OCI-LY3 (cell line): ENCODE measurements around the gene TRIO.

Experiments used
- H2AFZ ChIP-seq: fragments of 200-600, 300-600 bp; shearing (Covaris generic); 2 replicates; pipeline ENCODE4 v1.6.0; 2014; ENCODE audit warnings: antibody characterized with exemption, low read depth, low read length
- H3K27ac ChIP-seq: fragments of 200-600, 300-600 bp; sonication (generic); 2 replicates; pipeline ENCODE4 v1.5.1; 2014; ENCODE audit warnings: mild to moderate bottlenecking, low read length, moderate library complexity, mixed read lengths
- H3K27me3 ChIP-seq: fragments of 200-600, 300-600 bp; sonication (generic); 2 replicates; pipeline ENCODE4 v1.6.1; 2014; ENCODE audit warnings: low read depth, low read length, mixed read lengths
- H3K36me3 ChIP-seq: fragments of 200-600, 300-600 bp; sonication (generic); replicated peaks from 2 replicates; pipeline ENCODE3; 2014; ENCODE audit warnings: low read depth, low read length, mixed read lengths
- H3K4me1 ChIP-seq: fragments of 300-600, 200-600 bp; sonication (generic); 2 replicates; pipeline ENCODE4 v1.6.1; 2014; ENCODE audit warnings: low read length, mixed read lengths
- H3K4me2 ChIP-seq: fragments of 200-600, 300-600 bp; sonication (generic); 2 replicates; pipeline ENCODE4 v1.6.1; 2014; ENCODE audit warnings: low read length, mixed read lengths
- H3K4me3 ChIP-seq: fragments of 300-600, 200-600 bp; sonication (generic); 2 replicates; pipeline ENCODE4 v1.5.1; 2014; ENCODE audit warnings: antibody characterized with exemption, mild to moderate bottlenecking, low read length, moderate library complexity
- H3K79me2 ChIP-seq: fragments of 300-600, 200-600 bp; shearing (Covaris generic); 2 replicates; pipeline ENCODE4 v1.6.1; 2014; ENCODE audit warnings: mild to moderate bottlenecking, low read length, mixed read lengths
- H3K9ac ChIP-seq: fragments of 300-600, 200-600 bp; shearing (Covaris generic); 2 replicates; pipeline ENCODE4 v1.6.0; 2014; ENCODE audit warnings: mild to moderate bottlenecking, low read length, moderate library complexity
- H3K9me3 ChIP-seq: fragments of 200-600, 300-600 bp; shearing (Covaris generic); 2 replicates; pipeline ENCODE4 v1.6.1; 2014; ENCODE audit warnings: low read length, mixed read lengths; ENCODE audit not compliant: insufficient read depth
- H4K20me1 ChIP-seq: fragments of 200-600, 300-600 bp; sonication (generic); 2 replicates; pipeline ENCODE4 v1.6.1; 2016; ENCODE audit warnings: low read length, mixed read lengths; ENCODE audit not compliant: insufficient read depth
- CTCF ChIP-seq: fragments of 200-600, 300-600 bp; sonication (generic); IDR thresholded peaks from 2 replicates; pipeline ENCODE4 v1.5.1; 2014; ENCODE audit warnings: antibody characterized with exemption, low read length, low read depth
- EZH2phosphoT487 ChIP-seq: fragments of 200-600 bp; shearing (Covaris generic); IDR thresholded peaks from 2 replicates; pipeline ENCODE4 v1.6.1; 2018; ENCODE audit warnings: antibody characterized with exemption, mixed run types, low read depth

Gene TRIO

DNA sequence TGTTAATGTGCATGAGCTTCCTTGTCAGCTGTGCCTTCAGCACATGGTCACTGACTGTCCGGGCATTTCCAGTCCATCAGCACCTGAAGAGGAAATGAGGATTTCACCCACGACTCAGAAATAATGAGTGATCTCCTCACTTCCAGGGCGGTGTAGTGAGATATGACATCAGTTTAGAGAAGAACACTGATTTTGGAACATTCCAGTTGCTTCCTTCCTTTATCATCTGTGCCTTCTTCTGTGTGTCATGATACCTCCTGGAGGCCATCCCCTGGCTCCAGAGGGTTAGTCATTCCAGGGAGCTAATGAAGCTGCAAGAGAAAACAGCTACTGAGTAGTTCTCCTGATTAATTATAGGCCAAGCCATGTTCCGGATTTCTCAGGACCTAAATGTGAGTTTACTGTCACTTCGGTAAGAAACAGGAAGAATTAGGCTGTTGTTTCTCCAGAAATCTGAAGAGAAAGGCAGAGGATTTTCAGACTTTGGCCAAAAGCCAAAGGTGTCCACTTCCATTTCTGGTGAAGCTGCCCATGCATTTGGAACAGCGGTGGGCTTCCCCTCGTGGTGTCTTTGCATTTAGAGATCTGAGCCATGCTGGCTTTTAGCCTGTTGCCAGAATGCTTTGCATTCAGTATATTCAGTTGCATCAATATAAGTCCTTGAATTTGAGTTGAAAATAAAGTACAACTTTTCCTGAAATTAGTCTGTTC lies 277.1 kb downstream of the TRIO start:
- TF ChIP-seq CTCF (no peak), EZH2phosphoT487 (no peak)
- no peaks in the 10 kb centered on the region for H3K79me2 ChIP-seq
- no peaks in the 10 kb centered on the region for H3K9me3 ChIP-seq
- H4K20me1 ChIP-seq: no peaks in the 10 kb centered on the region
- no peak overlapping the region for H3K9ac ChIP-seq
- no peak overlapping the region for H3K4me3 ChIP-seq
- H3K4me1 ChIP-seq: peaks cover 13% of the 10 kb centered on the region
- no peak overlapping the region for H2AFZ ChIP-seq
- peaks cover 5% of the 10 kb centered on the region; the same call in 1 of the 2 replicates for H3K27me3 ChIP-seq
- no peaks in the 10 kb centered on the region for H3K36me3 ChIP-seq
- H3K4me2 ChIP-seq: no peak overlapping the region
- H3K27ac ChIP-seq: no peak overlapping the region

DNA sequence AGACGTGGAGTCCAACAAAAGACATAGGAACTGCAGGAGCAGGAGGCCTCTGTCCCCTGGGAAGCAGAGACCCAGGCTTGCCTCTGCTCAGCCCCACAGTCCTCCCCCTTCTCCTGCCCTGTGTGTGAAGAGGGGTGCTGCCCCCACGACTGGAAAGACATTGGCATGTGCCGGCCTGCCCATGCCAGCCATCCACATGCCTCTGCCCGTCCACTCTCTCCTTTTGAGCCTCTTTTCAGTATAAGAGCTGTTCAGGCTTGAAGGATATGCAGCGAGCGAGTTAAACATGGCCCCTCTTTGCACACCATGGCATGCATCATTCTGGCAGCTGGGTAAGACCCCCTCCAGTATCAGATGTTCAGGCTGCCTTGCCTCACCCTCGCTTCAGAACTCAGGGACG lies 278.7 kb downstream of the TRIO start:
- TF ChIP-seq CTCF (no peak), EZH2phosphoT487 (no peak)
- H3K27me3 ChIP-seq: no peaks in the 10 kb centered on the region
- no peak overlapping the region for H2AFZ ChIP-seq
- no peak overlapping the region for H3K27ac ChIP-seq
- H3K36me3 ChIP-seq: no peaks in the 10 kb centered on the region
- no peaks in the 10 kb centered on the region for H3K79me2 ChIP-seq
- no peaks in the 10 kb centered on the region for H4K20me1 ChIP-seq
- no peaks in the 10 kb centered on the region for H3K9me3 ChIP-seq
- no peaks in the 10 kb centered on the region for H3K4me1 ChIP-seq
- no peak overlapping the region for H3K4me3 ChIP-seq
- H3K9ac ChIP-seq: no peak overlapping the region
- H3K4me2 ChIP-seq: no peak overlapping the region

- H3K9ac ChIP-seq: no peak overlapping the region
- H4K20me1 ChIP-seq: no peaks in the 10 kb centered on the region
- no peaks in the 10 kb centered on the region for H3K27me3 ChIP-seq
- no peaks in the 10 kb centered on the region for H3K36me3 ChIP-seq
- no peak overlapping the region for H3K27ac ChIP-seq
- H3K4me3 ChIP-seq: no peak overlapping the region
- H3K79me2 ChIP-seq: no peaks in the 10 kb centered on the region
- no peaks in the 10 kb centered on the region for H3K4me1 ChIP-seq
- no peak overlapping the region for H2AFZ ChIP-seq
- H3K4me2 ChIP-seq: no peak overlapping the region
- TF ChIP-seq CTCF: no peak
- H3K9me3 ChIP-seq: no peaks in the 10 kb centered on the region
These were observed 281.0 kb downstream of the TRIO start for GRCh38 chr5:14424011-14424685.

- Histone ChIP-seq H3K4me2 (no peak overlapping the region), H3K27ac (no peak overlapping the region), H2AFZ (no peak overlapping the region), H3K79me2 (no peaks in the 10 kb centered on the region), H4K20me1 (no peaks in the 10 kb centered on the region), H3K27me3 (no peaks in the 10 kb centered on the region), H3K36me3 (no peaks in the 10 kb centered on the region), H3K9me3 (no peaks in the 10 kb centered on the region), H3K9ac (no peak overlapping the region), H3K4me1 (no peaks in the 10 kb centered on the region), H3K4me3 (no peak overlapping the region)
- TF ChIP-seq CTCF: no peak
- no peak for TF ChIP-seq EZH2phosphoT487
These were observed 282.4 kb downstream of the TRIO start for GRCh38 chr5:14425559-14425958.
